ENCODE data around the gene CDC73.

- no peak for TF ChIP-seq GATA2 (IDR thresholded peaks at IDR 0.05; ENCODE audit: low read depth, low read length)
- TF ChIP-seq GATA3 (IDR thresholded peaks at IDR 0.05; ENCODE audit: low read depth, low read length): no peak
Measured at GRCh38 chr1:193077991-193078390, 43.8 kb upstream of the CDC73 start.
